ENCODE results near the gene TRAPPC14. TPM values are rescaled to one million over a fixed set of nuclear protein-coding genes. Genes with fewer than 3 reads are reported as not detected.
A peak's percentile ranks its signal among the peaks of the same experiment; 100 is the strongest.

TRAPPC14 gene
- total and polyA plus RNA-seq, 9 of the 15 experiments (the other 6 are each of a cell fraction or from before 2014, with no cell fraction given), result 0.42 to 45.9 (median 18.2) TPM

GRCh38 chr7:100190048-100190711, 31.7 kb upstream of the TRAPPC14 start (continued):
- TF ChIP-seq ARID4B (CRISPR knock-in tag; IDR thresholded peaks at IDR 0.05) (no peak), RBBP5 (IDR thresholded peaks at IDR 0.05; ENCODE audit: borderline replicate concordance, insufficient read depth, low read length, poor library complexity, severe bottlenecking) (no peak), BHLHE40 (IDR thresholded peaks at IDR 0.05; ENCODE audit: low read length) (no peak), PTTG1 (tag; IDR thresholded peaks at IDR 0.05; ENCODE audit: low read depth) (no peak), ARID2 (IDR thresholded peaks at IDR 0.05) (no peak), ZNF253 (CRISPR knock-in tag; conservative IDR thresholded peaks at IDR 0.05) (no peak), ZNF830 (CRISPR knock-in tag; IDR thresholded peaks at IDR 0.05) (no peak), RBFOX2 (IDR thresholded peaks at IDR 0.05; ENCODE audit: low read depth, low read length) (0 out of 2 replicates have a peak, but pooled peaks have one; percentile 29), ZNF695 (CRISPR knock-in tag; IDR thresholded peaks at IDR 0.05) (no peak), KDM5B (IDR thresholded peaks at IDR 0.05; ENCODE audit: insufficient replicate concordance, low read depth, low read length) (no peak), ZNF143 (CRISPR knock-in tag; IDR thresholded peaks at IDR 0.05) (no peak), MAFF (IDR thresholded peaks at IDR 0.05; ENCODE audit: low read length) (no peak), CEBPB (tag; IDR thresholded peaks at IDR 0.05) (peak; percentile 83), HMGN3 (IDR thresholded peaks at IDR 0.05; ENCODE audit: borderline replicate concordance, extremely low read depth, insufficient read length, low read depth, low read length) (no peak), HNRNPUL1 (IDR thresholded peaks at IDR 0.05; ENCODE audit: low read length) (no peak), ZNF75A (CRISPR knock-in tag; IDR thresholded peaks at IDR 0.05) (0 out of 2 replicates have a peak, but pooled peaks have one; percentile 41), POU5F1 (IDR thresholded peaks at IDR 0.05; ENCODE audit: borderline replicate concordance, low read depth, low read length, partially characterized antibody) (no peak), ZNF445 (CRISPR knock-in tag; IDR thresholded peaks at IDR 0.05; ENCODE audit: low read depth) (0 out of 2 replicates have a peak, but pooled peaks have one; percentile 48), SPI1 (IDR thresholded peaks at IDR 0.05; ENCODE audit: borderline replicate concordance, low read depth, low read length) (peak; percentile 43; the same call in 1 of the 2 replicates)
- TF ChIP-seq, protein P1, sequence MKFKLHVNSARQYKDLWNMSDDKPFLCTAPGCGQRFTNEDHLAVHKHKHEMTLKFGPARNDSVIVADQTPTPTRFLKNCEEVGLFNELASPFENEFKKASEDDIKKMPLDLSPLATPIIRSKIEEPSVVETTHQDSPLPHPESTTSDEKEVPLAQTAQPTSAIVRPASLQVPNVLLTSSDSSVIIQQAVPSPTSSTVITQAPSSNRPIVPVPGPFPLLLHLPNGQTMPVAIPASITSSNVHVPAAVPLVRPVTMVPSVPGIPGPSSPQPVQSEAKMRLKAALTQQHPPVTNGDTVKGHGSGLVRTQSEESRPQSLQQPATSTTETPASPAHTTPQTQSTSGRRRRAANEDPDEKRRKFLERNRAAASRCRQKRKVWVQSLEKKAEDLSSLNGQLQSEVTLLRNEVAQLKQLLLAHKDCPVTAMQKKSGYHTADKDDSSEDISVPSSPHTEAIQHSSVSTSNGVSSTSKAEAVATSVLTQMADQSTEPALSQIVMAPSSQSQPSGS (CRISPR knock-in tag; IDR thresholded peaks at IDR 0.05), result no peak
- TF ChIP-seq, protein P2, sequence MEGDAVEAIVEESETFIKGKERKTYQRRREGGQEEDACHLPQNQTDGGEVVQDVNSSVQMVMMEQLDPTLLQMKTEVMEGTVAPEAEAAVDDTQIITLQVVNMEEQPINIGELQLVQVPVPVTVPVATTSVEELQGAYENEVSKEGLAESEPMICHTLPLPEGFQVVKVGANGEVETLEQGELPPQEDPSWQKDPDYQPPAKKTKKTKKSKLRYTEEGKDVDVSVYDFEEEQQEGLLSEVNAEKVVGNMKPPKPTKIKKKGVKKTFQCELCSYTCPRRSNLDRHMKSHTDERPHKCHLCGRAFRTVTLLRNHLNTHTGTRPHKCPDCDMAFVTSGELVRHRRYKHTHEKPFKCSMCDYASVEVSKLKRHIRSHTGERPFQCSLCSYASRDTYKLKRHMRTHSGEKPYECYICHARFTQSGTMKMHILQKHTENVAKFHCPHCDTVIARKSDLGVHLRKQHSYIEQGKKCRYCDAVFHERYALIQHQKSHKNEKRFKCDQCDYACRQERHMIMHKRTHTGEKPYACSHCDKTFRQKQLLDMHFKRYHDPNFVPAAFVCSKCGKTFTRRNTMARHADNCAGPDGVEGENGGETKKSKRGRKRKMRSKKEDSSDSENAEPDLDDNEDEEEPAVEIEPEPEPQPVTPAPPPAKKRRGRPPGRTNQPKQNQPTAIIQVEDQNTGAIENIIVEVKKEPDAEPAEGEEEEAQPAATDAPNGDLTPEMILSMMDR (IDR thresholded peaks at IDR 0.05 in 2 of 3, conservative IDR thresholded peaks at IDR 0.05 in 1 of 3; ENCODE audit: insufficient read depth in 2 of 3, low read depth in 1 of 3, low read length in 3 of 3), result peak; percentile 65 to 80 (median 73); a peak in 5 of 6 replicates
